Measurements from ENCODE around the gene SCGB3A1.

SCGB3A1 gene

DNA sequence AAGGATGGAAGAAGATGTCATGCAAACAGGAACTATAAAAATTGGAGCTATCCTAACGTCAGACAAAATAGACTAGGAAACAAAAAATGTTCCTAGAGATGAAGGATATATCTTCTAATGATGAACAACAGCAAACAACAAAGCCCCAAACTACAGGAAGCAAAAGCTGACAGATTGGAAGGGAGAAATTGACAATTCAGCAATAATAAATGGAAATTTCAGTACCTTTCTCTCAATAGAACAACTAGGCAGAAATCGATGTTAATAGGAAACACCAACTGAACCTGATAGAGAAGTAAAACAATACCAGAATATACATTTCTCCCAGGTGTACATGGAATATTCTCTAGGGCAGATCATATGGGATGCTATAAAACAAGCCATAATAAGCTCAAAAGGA lies 7.6 kb downstream of the SCGB3A1 start:
- DNase-seq: no peak

- DNase-seq: no peak
Observed at GRCh38 chr5:180580681-180581080, 10.6 kb downstream of the SCGB3A1 start.

DNA sequence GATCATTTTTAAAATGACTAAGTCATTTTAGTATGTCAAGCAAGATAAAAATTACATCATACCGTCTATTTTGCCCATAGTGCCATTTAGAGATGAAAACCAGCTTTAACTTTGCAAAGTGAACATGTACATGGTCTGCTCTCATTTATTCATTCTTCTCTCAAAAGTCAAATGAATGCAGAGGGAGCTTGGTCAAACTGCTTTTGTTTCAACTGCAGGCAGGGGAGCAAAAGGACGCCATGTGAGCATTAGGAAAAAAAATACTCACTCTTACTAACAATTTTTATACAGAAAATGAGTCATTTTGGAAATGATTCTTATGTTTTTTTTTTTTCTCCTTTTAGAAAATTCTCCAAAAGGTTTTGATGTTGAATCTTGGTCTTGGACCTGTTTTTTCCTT lies 15.7 kb downstream of the SCGB3A1 start:
- no peak for DNase-seq

- no peak for DNase-seq
Observed at GRCh38 chr5:180568914-180569313, 22.4 kb downstream of the SCGB3A1 start.

- no peak for DNase-seq
Observed at GRCh38 chr5:180563994-180564393, 27.3 kb downstream of the SCGB3A1 start.

DNA sequence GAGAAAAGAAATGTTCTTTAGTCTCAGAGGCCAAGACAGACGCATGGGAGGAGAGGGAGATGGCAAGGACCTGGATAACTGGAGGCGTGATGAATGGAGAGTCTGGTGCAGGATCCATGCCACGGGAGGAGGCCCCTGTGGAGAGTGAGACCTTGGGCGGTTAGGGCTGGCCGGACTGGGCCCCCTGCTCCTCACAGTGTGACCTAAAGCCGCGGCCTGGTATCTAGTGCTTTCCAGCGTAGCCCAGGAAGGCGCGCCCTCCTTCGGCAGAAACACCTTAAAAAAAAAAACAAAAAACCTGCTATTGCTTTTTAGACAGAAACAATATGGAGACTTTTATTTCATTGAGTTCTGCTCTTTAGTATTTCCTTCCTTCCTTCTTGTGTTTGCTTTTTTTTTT lies 33.1 kb downstream of the SCGB3A1 start:
- no peak for DNase-seq

DNA sequence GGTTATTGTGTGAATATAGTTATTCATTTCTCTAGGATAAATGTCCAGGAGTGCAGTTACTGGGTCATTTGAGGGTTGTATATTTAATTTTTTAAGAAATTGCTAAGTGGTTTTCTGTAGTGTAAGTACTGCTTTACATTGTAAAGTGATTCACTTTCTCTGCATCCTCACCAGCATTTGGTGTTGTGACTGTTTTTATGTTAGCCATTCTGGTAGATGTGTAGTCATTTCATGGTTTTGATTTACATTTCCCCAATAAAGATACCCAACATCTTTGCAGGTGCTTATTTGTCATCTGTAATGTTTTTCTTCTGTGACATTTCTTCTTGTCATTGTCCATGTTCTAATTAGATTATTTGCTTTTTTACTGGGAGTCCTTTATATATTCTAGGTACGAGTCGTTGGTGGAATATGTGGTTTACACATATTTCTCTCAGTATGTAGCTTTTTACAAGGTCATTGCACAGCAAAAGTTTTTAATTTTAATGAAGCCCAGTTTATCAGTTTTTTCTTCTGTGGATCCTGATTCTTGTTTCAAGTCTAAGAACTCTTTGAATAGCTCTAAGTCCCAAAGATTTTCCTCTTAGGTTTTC lies 34.0 kb downstream of the SCGB3A1 start:
- no peak for DNase-seq

DNA sequence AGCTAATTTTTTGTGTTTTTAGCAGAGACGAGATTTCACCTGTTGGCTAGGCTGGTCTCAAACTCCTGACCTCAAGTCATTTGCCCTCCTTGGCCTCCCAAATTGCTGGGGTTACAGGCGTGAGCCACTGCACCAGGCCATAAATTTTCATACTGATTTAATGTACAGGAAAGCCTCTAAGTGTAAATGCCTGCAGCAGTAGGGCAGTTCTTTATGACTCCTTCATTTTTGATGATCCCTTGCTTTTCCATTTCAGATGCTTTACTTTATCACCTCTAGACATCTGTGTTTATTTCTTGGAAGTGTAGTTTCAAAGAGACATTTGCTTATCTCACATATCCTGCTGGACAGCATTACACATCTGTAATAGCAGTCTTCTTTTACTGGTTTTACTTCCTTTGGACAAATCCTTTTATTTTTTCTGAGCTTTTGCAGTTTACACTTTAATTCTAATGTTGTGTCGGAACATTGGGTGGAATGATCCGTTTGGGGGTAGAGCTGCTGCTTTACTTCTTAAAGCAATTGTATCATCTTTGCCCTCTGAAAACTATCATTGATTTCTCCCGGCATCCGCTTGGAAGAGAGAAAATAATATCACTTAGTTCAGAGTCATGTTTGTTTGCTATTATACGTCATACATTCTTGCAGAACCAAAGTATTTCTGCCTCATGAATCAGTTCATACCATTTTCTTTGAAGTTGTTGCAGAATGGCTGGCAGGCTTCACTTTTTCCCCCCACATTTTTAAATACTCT lies 36.0 kb downstream of the SCGB3A1 start:
- no peak for DNase-seq

- no peak for DNase-seq
Observed at GRCh38 chr5:180553530-180553929, 37.8 kb downstream of the SCGB3A1 start.

DNA sequence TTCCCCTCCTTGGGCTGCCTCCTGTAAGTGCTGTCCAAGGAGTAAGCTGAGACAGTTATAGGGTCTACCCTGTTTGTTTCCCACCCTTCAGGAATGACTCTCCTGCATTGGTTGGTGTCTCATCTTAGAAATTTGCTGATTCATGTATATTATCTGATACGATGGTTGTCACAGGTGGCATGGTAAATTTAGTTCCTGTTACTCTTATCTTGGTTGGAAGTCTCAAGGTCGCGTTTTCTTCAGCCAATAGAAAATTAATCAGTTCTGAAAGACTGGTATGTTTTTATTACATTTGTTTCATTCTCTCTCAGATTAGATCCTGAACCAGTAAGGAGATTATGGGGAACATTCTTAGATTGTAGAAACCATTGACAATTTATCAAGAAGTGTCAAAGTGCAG lies 42.7 kb downstream of the SCGB3A1 start:
- DNase-seq: no peak

DNA sequence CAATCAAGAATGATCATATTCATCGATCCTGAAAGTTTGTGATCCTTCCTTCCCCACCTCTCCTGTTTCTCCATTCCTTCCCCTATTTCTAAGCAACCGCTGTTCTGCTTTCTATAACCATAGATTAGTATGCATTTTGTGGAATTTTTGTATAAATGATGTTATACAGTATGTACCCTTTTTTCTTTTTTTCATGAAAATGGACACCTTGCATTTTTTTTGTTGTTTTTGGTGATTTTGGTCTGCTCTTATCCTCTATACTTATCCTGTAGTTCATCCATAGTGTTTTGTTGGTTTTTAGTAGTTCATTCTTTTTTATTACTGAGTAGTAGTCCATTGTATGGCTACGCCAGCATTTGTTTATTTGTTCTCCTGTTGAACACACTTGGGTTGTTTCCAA lies 46.1 kb downstream of the SCGB3A1 start:
- no peak for DNase-seq

- no peak for DNase-seq
Observed at GRCh38 chr5:180541710-180542109, 49.6 kb downstream of the SCGB3A1 start.
